ENCODE results near the gene KAT8.

- no peak for TF ChIP-seq CTCF (IDR thresholded peaks at IDR 0.05)
- TF ChIP-seq POLR2A (IDR thresholded peaks at IDR 0.05), result no peak
These were observed 7.8 kb upstream of the KAT8 start for GRCh38 chr16:31109622-31110021.
